Aorta (tissue), 5 donors: ENCODE data around the gene SPAG16. TPM values are rescaled to one million over a fixed set of nuclear protein-coding genes. Genes with fewer than 3 reads are reported as not detected.
A peak's percentile ranks its signal among the peaks of the same experiment; 100 is the strongest.

Experiments
- ATAC-seq: fragments of 200-7000 bp; cut with Tn5 transposase; one replicate; pipeline ENCODE4 v1.9.1; 2022; ENCODE audit warnings: moderate library complexity; ENCODE audit not compliant: low FRiP score
- DNase-seq, 2 donors: peaks; one replicate each; pipeline ENCODE4 v3.0.0-alpha.2; 2020
- H3K27ac ChIP-seq, 2 donors: one replicate each; pipeline ENCODE4 v1.5.1; 2013; ENCODE audit warnings: low read length in 2 of 2, mild to moderate bottlenecking in 2 of 2, moderate library complexity in 2 of 2, control low read depth in 1 of 2, inconsistent platforms in 1 of 2, low read depth in 1 of 2
- H3K27me3 ChIP-seq, 2 donors: one replicate each; pipeline ENCODE4 v1.6.1; 2013; ENCODE audit warnings: control low read depth in 1 of 2, low read length in 1 of 2, mild to moderate bottlenecking in 1 of 2, moderate library complexity in 1 of 2; ENCODE audit not compliant: insufficient read depth in 2 of 2, control insufficient read depth in 1 of 2
- H3K36me3 ChIP-seq, 2 donors: one replicate each; pipeline ENCODE4 v1.6.1; 2013; ENCODE audit warnings: control low read depth in 1 of 2, low read length in 1 of 2, mild to moderate bottlenecking in 1 of 2; ENCODE audit not compliant: insufficient read depth in 2 of 2, control insufficient read depth in 1 of 2
- H3K4me1 ChIP-seq, 2 donors: one replicate each; pipeline ENCODE4 v1.6.1; 2013; ENCODE audit warnings: low read length in 2 of 2, control low read depth in 1 of 2, mild to moderate bottlenecking in 1 of 2, moderate library complexity in 1 of 2; ENCODE audit not compliant: insufficient read depth in 2 of 2, control insufficient read depth in 1 of 2
- H3K4me3 ChIP-seq, 2 donors: one replicate each; pipeline ENCODE4 v1.5.1; 2013; ENCODE audit warnings: low read length in 2 of 2, control low read depth in 1 of 2, mild to moderate bottlenecking in 1 of 2
- H3K9me3 ChIP-seq: one replicate; pipeline ENCODE4 v1.6.1; 2013; ENCODE audit warnings: mild to moderate bottlenecking, low read length; ENCODE audit not compliant: control insufficient read depth
- WGBS, 2 donors: extraction: QIAGEN DNeasy Blood & Tissue Kit; methylation state at CpG; one replicate each; pipeline ENCODE4 v1.1.7; 2013; 5-methylcytosine and 5-hydroxymethylcytosine counted together
- intact Hi-C, 2 donors: fragments of 100-400 bp; cut with DNase I; formaldehyde crosslinking; loops; one replicate each; pipeline versions ENCODE4 v1.14.2 to v1.15.0; 2022
- polyA plus RNA-seq, 2 donors: library from polyadenylated mRNA; stranded (reverse); fragments of 200-250 nt; gene quantifications; one replicate each; pipeline ENCODE4 v1.2.3, GENCODE V29; 2013
- total RNA-seq, 2 donors: library from RNA; stranded (reverse); fragmentation: NEBNext Ultra II Directional; extraction: Animal tissue kit (Norgen Biotek cat#: 25700); gene quantifications; one replicate each; pipeline ENCODE4 v1.2.1, GENCODE V29; 2021
- donor health status: healthy with polysubstance abuse.
- donor health status: Bipolar disorder and iron deficiency.
- donor health status: DM: no; HTN: no; CAD: no.
- donor health status: DM: no; HTN: no; CAD: no.
- donor health status: DM: yes; HTN: yes; CAD: no.

The SPAG16 gene
- total and polyA plus RNA-seq, 4 donors = 23.7 to 36.1 (median 24.4) TPM

- no peak overlapping the region for H3K4me3 ChIP-seq
- ATAC-seq (no peak), DNase-seq (no peak)
- H3K4me1 ChIP-seq = no peaks in the 10 kb centered on the region
- no peaks in the 10 kb centered on the region for H3K27me3 ChIP-seq
- H3K9me3 ChIP-seq = peaks cover 7% of the 10 kb centered on the region
- intact Hi-C loops = no loop called here
- no peak overlapping the region for H3K27ac ChIP-seq
- no peaks in the 10 kb centered on the region for H3K36me3 ChIP-seq
- 63% methylated on average over 3 of the region's 3 CpGs for WGBS, 2 donors
Observed at GRCh38 chr2:213920014-213920413, 635.8 kb downstream of the SPAG16 start.

- Histone ChIP-seq H3K36me3 (no peaks in the 10 kb centered on the region), H3K4me3 (no peak overlapping the region), H3K27me3 (no peaks in the 10 kb centered on the region), H3K4me1 (no peaks in the 10 kb centered on the region), H3K27ac (no peak overlapping the region), H3K9me3 (peaks cover 7% of the 10 kb centered on the region)
- WGBS, 2 donors = 83 to 94% methylated on average over 3 of the region's 3 CpGs
- DNase-seq (no peak), ATAC-seq (peak; percentile 29)
- intact Hi-C loops = no loop called here
Observed at GRCh38 chr2:213923543-213923942, 639.3 kb downstream of the SPAG16 start.

GRCh38 chr2:213934560-213934959, 650.3 kb downstream of the SPAG16 start:
- Histone ChIP-seq H3K36me3 (no peaks in the 10 kb centered on the region), H3K27me3 (no peaks in the 10 kb centered on the region), H3K4me3 (no peak overlapping the region), H3K27ac (no peak overlapping the region), H3K9me3 (no peaks in the 10 kb centered on the region), H3K4me1 (no peaks in the 10 kb centered on the region)
- intact Hi-C loops = no loop called here
- ATAC-seq = no peak
- DNase-seq = no peak
- 90 to 92% methylated on average over 1 of the region's 1 CpG for WGBS, 2 donors

GRCh38 chr2:213958086-213958485, 673.8 kb downstream of the SPAG16 start:
- Histone ChIP-seq H3K4me1 (no peaks in the 10 kb centered on the region), H3K36me3 (no peaks in the 10 kb centered on the region), H3K27ac (no peak overlapping the region), H3K27me3 (no peaks in the 10 kb centered on the region), H3K4me3 (no peak overlapping the region), H3K9me3 (peaks cover 5% of the 10 kb centered on the region)
- DNase-seq (no peak), ATAC-seq (no peak)
- 88 to 93% methylated on average over 2 of the region's 2 CpGs for WGBS, 2 donors
- intact Hi-C loops = no loop called here

GRCh38 chr2:213959589-213959988, 675.3 kb downstream of the SPAG16 start:
- DNase-seq = no peak
- H3K27me3 ChIP-seq = no peaks in the 10 kb centered on the region
- H3K27ac ChIP-seq = no peak overlapping the region
- H3K9me3 ChIP-seq = peaks cover 5% of the 10 kb centered on the region
- ATAC-seq = no peak
- intact Hi-C loops = no loop called here
- no peaks in the 10 kb centered on the region for H3K36me3 ChIP-seq
- 92 to 96% methylated on average over 1 of the region's 1 CpG for WGBS, 2 donors
- H3K4me3 ChIP-seq = no peak overlapping the region
- H3K4me1 ChIP-seq = no peaks in the 10 kb centered on the region

GRCh38 chr2:213971536-213971935, 687.3 kb downstream of the SPAG16 start:
- ATAC-seq = no peak
- no peaks in the 10 kb centered on the region for H3K27me3 ChIP-seq
- no peaks in the 10 kb centered on the region for H3K9me3 ChIP-seq
- no peak for DNase-seq
- intact Hi-C loops = no loop called here
- H3K4me1 ChIP-seq = no peaks in the 10 kb centered on the region
- no peak overlapping the region for H3K27ac ChIP-seq
- H3K36me3 ChIP-seq = no peaks in the 10 kb centered on the region
- H3K4me3 ChIP-seq = no peak overlapping the region

GRCh38 chr2:213980883-213981282, 696.6 kb downstream of the SPAG16 start:
- intact Hi-C loops = no loop called here
- no peak for DNase-seq
- Histone ChIP-seq H3K4me3 (no peak overlapping the region), H3K27me3 (no peaks in the 10 kb centered on the region), H3K9me3 (no peaks in the 10 kb centered on the region), H3K36me3 (no peaks in the 10 kb centered on the region), H3K4me1 (no peaks in the 10 kb centered on the region), H3K27ac (no peak overlapping the region)
- ATAC-seq = no peak
- WGBS, 2 donors = 66 to 69% methylated on average over 3 of the region's 3 CpGs

- intact Hi-C loops = no loop called here
- Histone ChIP-seq H3K27ac (no peak overlapping the region), H3K36me3 (no peaks in the 10 kb centered on the region), H3K27me3 (no peaks in the 10 kb centered on the region), H3K4me3 (no peak overlapping the region), H3K4me1 (no peaks in the 10 kb centered on the region), H3K9me3 (no peaks in the 10 kb centered on the region)
- no peak for DNase-seq
- no peak for ATAC-seq
- 83 to 89% methylated on average over 3 of the region's 3 CpGs for WGBS, 2 donors
Observed at GRCh38 chr2:213989207-213989606, 704.9 kb downstream of the SPAG16 start.

- 88 to 96% methylated on average over 5 of the region's 5 CpGs for WGBS, 2 donors
- H3K27ac ChIP-seq = no peak overlapping the region
- no peaks in the 10 kb centered on the region for H3K27me3 ChIP-seq
- peaks cover 0 to 2% of the 10 kb centered on the region in 2 donors for H3K4me1 ChIP-seq
- no peaks in the 10 kb centered on the region for H3K36me3 ChIP-seq
- no peaks in the 10 kb centered on the region for H3K9me3 ChIP-seq
- H3K4me3 ChIP-seq = no peak overlapping the region
- ATAC-seq (no peak), DNase-seq (no peak)
- intact Hi-C loops = no loop called here
Observed at GRCh38 chr2:213991453-213992108, 707.3 kb downstream of the SPAG16 start.
